Right cardiac atrium (tissue), 5 donors: ENCODE measurements around the gene MAEA. TPM values are rescaled to one million over a fixed set of nuclear protein-coding genes. Genes with fewer than 3 reads are reported as not detected.
A peak's percentile ranks its signal among the peaks of the same experiment; 100 is the strongest.

Source experiments
- ATAC-seq, 2 donors: fragments of 200-7000 bp; cut with Tn5 transposase; one replicate each; pipeline versions ENCODE4 v1.8.0 to v1.9.1; 2020; ENCODE audit warnings: moderate library complexity in 2 of 2, mild to moderate bottlenecking in 1 of 2
- DNase-seq, 3 donors: peaks; one replicate each; pipeline ENCODE4 v3.0.0-alpha.2; 2020
- H3K27ac ChIP-seq: one replicate; pipeline ENCODE4 v1.5.1; 2013; ENCODE audit warnings: mild to moderate bottlenecking, low read length, control low read depth, moderate library complexity
- H3K27me3 ChIP-seq: one replicate; pipeline ENCODE4 v1.6.1; 2013; ENCODE audit not compliant: control insufficient read depth, insufficient read depth
- H3K4me1 ChIP-seq: one replicate; pipeline ENCODE4 v1.6.1; 2013; ENCODE audit warnings: low read length; ENCODE audit not compliant: control insufficient read depth, insufficient read depth
- H3K4me3 ChIP-seq: one replicate; pipeline ENCODE4 v1.5.1; 2013; ENCODE audit warnings: low read length, control low read depth
- H3K9me3 ChIP-seq: one replicate; pipeline ENCODE4 v1.6.1; 2013; ENCODE audit warnings: low read length; ENCODE audit not compliant: control insufficient read depth
- WGBS: extraction: QIAGEN DNeasy Blood & Tissue Kit; methylation state at CpG from one replicate; pipeline ENCODE4 v1.1.7; 2013; 5-methylcytosine and 5-hydroxymethylcytosine counted together
- intact Hi-C, 4 donors: fragments of 100-400 bp; cut with DNase I; formaldehyde crosslinking; loops; one replicate each; pipeline versions ENCODE4 v1.11.0 to v1.14.0; 2022 to 2023
- polyA plus RNA-seq: library from polyadenylated mRNA; stranded (reverse); fragments of 200-250 nt; gene quantifications from one replicate; pipeline ENCODE4 v1.2.3, GENCODE V29; 2013
- total RNA-seq, 4 donors: library from RNA; stranded (reverse); fragmentation: NEBNext Ultra II Directional; extraction: Animal tissue kit (Norgen Biotek cat#: 25700); gene quantifications; one replicate each; pipeline ENCODE4 v1.2.1, GENCODE V29; 2021
- donor health status: healthy with polysubstance abuse.
- donor health status: DM: no; HTN: yes; CAD: no.
- donor health status: DM: no; HTN: no; CAD: no.
- donor health status: DM: no; HTN: yes; CAD: no; lungs with severe emphysema.
- donor health status: DM: yes; HTN: yes; CAD: no.

MAEA gene
- total and polyA plus RNA-seq, 5 donors = 51.6 to 61.8 (median 58.5) TPM

GRCh38 chr4:1249731-1250526, 39.8 kb upstream of the MAEA start:
- DNase-seq (peak in 2 of 3 donors; percentile 71 to 81), ATAC-seq (peak; percentile 6 to 19)
- no peaks in the 10 kb centered on the region for H3K9me3 ChIP-seq
- H3K4me3 ChIP-seq = peak overlapping the region; percentile 93
- H3K4me1 ChIP-seq = peaks cover 17% of the 10 kb centered on the region
- H3K27ac ChIP-seq = peak overlapping the region; percentile 88
- WGBS = 30% methylated on average over 39 of the region's 39 CpGs
- intact Hi-C loops = loop anchor here in 3 of 4 donors (2.0 to 10.0 kb wide), 4 partner anchors 83 to 97 kb away; partner anchors contain the start of gene UVSSA (in 2 of the 3)
- no peaks in the 10 kb centered on the region for H3K27me3 ChIP-seq

DNA sequence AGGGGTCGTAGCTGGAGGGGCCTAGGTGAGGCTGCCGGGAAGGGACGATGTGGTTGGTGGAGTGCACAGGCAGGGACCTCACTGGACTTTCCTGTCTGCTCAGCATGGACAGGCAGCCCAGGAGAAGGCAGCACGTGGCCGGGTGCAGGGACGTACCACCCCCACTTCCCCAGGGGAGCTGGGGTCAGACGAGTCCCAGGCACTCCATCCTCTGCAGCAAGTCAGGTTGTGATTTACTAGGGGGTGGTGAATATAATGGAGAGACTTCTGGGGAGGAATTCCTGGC, 39.2 kb upstream of the MAEA start:
- Histone ChIP-seq H3K27ac (no peak overlapping the region), H3K4me1 (peaks cover 14% of the 10 kb centered on the region), H3K27me3 (no peaks in the 10 kb centered on the region), H3K9me3 (no peaks in the 10 kb centered on the region), H3K4me3 (no peak overlapping the region)
- peak in 2 of 3 donors; percentile 53 to 65 for DNase-seq
- 96% methylated on average over 7 of the region's 7 CpGs for WGBS
- intact Hi-C loops = loop anchor here in 1 of 4 donors (2.0 kb wide), 1 partner anchor 92 kb away; no protein-coding TSS in a partner anchor
- no peak for ATAC-seq

DNA sequence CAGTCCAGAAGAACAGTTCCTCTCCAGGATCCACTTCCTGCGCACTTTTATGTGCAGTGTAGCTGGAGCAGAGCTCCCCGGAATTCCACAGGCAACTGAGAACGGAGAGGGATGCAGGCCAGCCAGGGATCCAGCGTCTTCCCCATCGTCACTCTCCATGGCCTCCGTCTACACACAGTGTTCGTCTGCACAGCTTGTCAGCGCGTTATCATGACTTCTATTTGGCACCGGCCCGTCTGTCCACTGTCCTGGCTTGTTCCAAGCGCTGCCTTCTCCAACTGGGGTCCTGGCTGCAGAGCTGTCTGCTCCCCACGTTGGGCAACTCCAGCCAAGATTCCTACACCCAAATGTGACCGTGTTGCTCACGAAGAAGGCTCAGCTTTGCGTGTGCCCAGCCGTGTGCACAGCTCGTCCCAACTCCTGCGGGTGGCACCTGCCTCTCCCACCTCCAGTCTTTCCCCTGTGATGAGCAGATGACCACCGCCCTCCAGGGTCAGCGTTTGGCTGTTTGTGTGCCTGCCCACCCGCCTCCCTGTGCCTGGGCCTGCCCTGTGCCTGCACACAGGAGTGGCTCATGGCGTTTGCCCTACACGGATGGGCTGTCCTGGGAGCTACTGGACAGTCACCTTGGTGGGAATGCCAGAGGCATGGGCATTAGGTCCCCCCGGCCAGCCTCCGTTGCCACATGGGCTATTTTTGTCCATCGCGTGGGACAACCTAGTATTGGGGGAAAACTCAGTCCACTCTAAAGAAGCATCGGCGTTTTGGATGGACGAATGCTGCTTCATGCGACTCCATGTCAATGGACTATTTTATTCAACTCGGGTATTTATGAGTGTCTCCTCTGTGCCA, 38.5 kb upstream of the MAEA start:
- H3K27ac ChIP-seq = no peak overlapping the region
- no peaks in the 10 kb centered on the region for H3K9me3 ChIP-seq
- intact Hi-C loops = loop anchor here in 1 of 4 donors (2.0 kb wide), 1 partner anchor 92 kb away; no protein-coding TSS in a partner anchor
- no peak overlapping the region for H3K4me3 ChIP-seq
- 88% methylated on average over 33 of the region's 33 CpGs for WGBS
- H3K4me1 ChIP-seq = peaks cover 11% of the 10 kb centered on the region
- DNase-seq = peak in 2 of 3 donors; percentile 49 to 66
- ATAC-seq = no peak
- H3K27me3 ChIP-seq = no peaks in the 10 kb centered on the region

DNA sequence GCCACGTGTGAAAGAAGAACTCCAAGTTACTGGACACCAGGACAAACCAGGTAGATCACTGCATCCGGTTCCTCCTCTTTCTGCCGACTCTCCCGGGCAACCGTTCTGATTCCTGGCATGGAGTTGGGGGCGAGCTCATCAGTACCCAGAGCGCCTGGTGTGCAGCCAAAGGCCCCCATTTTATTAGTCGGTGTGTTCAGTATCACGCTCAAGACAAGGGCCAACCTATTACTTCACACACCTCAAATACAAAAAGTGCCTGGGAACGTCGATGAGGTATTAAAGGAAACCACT, 38.0 kb upstream of the MAEA start:
- H3K4me3 ChIP-seq = no peak overlapping the region
- 98% methylated on average over 11 of the region's 11 CpGs for WGBS
- no peaks in the 10 kb centered on the region for H3K27me3 ChIP-seq
- H3K27ac ChIP-seq = no peak overlapping the region
- H3K9me3 ChIP-seq = no peaks in the 10 kb centered on the region
- H3K4me1 ChIP-seq = peaks cover 7% of the 10 kb centered on the region
- intact Hi-C loops = loop anchor here in 1 of 4 donors (2.0 kb wide), 1 partner anchor 91 kb away; no protein-coding TSS in a partner anchor
- ATAC-seq (no peak), DNase-seq (no peak)

DNA sequence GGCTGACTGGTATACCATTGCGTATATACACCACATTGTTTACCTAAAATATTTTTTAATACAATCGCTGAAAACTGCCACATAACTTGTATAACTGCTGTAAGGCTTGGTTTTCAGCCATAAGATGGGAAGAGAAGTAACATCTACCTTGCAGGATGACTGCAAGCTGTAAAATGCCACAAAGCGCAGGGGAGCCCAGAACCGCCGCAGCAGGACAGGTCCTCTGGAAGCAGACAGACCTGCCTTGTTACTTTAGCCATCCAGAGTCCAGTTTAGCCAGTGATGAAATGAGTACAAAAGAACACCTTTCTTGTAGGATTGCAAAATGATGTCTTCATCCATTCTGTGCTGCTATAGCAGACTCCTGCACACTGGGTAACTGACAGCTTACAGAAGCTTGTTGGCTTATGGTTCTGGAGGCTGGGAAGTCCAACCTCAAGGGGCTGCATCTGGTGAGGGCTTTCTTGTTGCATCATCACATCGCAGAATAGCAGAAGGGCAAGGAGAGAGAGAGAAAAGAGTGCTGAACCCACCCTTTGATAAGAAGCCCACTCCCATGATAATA, 36.7 kb upstream of the MAEA start:
- no peak overlapping the region for H3K4me3 ChIP-seq
- H3K4me1 ChIP-seq = peaks cover 2% of the 10 kb centered on the region
- no peaks in the 10 kb centered on the region for H3K9me3 ChIP-seq
- H3K27ac ChIP-seq = no peak overlapping the region
- intact Hi-C loops = no loop called here
- ATAC-seq = no peak
- H3K27me3 ChIP-seq = no peaks in the 10 kb centered on the region
- DNase-seq = no peak
- 97% methylated on average over 6 of the region's 6 CpGs for WGBS

DNA sequence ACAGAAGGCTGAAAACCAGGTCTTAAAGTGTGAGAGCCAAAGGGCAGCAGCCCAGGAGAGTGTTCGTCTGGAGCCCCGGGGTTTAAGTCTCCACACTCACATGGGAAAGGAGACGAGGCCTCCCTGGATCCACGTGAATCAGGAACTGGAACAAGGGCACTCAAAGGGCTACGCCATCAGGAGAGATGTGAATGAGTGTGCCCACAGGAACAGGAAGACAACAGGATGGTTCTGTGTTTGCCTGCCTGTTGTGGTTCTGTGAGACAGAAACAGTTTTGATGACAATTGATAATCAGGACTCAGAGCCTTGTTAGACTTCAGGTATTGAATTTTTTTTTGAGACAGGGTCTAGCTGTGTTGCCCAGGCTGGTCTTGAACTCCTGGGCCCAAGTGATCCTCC, 35.9 kb upstream of the MAEA start:
- intact Hi-C loops = no loop called here
- no peak for DNase-seq

GRCh38 chr4:1255151-1255550, 34.5 kb upstream of the MAEA start:
- H3K27ac ChIP-seq = no peak overlapping the region
- DNase-seq (no peak), ATAC-seq (no peak)
- no peak overlapping the region for H3K4me3 ChIP-seq
- peaks cover 2% of the 10 kb centered on the region for H3K4me1 ChIP-seq
- no peaks in the 10 kb centered on the region for H3K27me3 ChIP-seq
- no peaks in the 10 kb centered on the region for H3K9me3 ChIP-seq
- 93% methylated on average over 4 of the region's 4 CpGs for WGBS
- intact Hi-C loops = no loop called here

More for the DNA sequence above, 35.9 kb upstream of the MAEA start:
- 94% methylated on average over 5 of the region's 5 CpGs for WGBS
- ATAC-seq = no peak
- H3K4me1 ChIP-seq = peaks cover 2% of the 10 kb centered on the region
- no peaks in the 10 kb centered on the region for H3K9me3 ChIP-seq
- no peaks in the 10 kb centered on the region for H3K27me3 ChIP-seq
- H3K4me3 ChIP-seq = no peak overlapping the region
- H3K27ac ChIP-seq = no peak overlapping the region

- H3K9me3 ChIP-seq = no peaks in the 10 kb centered on the region
- no peaks in the 10 kb centered on the region for H3K27me3 ChIP-seq
- H3K4me1 ChIP-seq = no peaks in the 10 kb centered on the region
- ATAC-seq = no peak
- intact Hi-C loops = no loop called here
- DNase-seq = no peak
- H3K4me3 ChIP-seq = no peak overlapping the region
- 89% methylated on average over 2 of the region's 2 CpGs for WGBS
- H3K27ac ChIP-seq = no peak overlapping the region
Observed at GRCh38 chr4:1255699-1256098, 34.0 kb upstream of the MAEA start.

DNA sequence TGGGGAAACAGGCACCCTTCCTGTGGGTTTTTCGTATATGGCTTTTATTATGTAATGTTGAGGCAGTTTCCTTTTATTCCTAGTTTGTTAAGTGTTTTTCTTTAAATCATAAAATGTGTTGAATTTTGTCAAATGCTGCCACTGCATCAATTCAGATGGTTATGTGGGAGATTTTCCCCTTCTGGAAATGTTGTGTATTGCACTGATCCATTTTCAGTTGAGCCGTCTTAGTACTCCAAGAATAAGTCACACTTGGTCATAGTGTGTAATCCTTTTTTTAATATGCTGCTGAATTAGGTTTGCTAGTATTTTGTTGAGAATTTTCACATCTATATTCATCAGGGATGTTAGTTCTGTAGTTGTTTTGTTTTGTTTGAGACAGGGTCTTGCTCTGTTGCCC, 31.2 kb upstream of the MAEA start:
- no peaks in the 10 kb centered on the region for H3K9me3 ChIP-seq
- no peak overlapping the region for H3K4me3 ChIP-seq
- intact Hi-C loops = no loop called here
- no peaks in the 10 kb centered on the region for H3K27me3 ChIP-seq
- 89% methylated on average over 2 of the region's 2 CpGs for WGBS
- no peak for DNase-seq
- H3K4me1 ChIP-seq = no peaks in the 10 kb centered on the region
- ATAC-seq = no peak
- no peak overlapping the region for H3K27ac ChIP-seq

DNA sequence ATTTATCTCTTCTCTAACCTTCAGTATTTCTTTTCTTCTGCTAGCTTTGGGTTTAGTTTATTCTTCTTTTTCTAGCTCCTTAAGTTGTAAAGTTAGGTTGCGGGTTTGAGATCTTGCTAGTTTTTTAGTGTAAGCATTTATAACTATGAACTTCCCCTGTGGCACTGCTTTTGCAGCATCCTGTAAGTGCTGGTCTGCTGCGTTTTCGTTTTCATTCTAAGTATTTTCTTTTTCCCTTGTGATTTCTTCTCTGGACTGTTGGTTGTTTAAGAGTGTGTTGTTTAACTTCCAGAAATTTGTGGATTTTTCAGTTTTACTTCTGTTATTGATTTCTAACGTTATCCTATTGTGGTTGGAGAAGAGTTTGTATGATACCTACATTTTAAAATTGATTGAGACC, 29.7 kb upstream of the MAEA start:
- 86% methylated on average over 4 of the region's 4 CpGs for WGBS
- ATAC-seq (no peak), DNase-seq (no peak)
- Histone ChIP-seq H3K9me3 (no peaks in the 10 kb centered on the region), H3K4me3 (no peak overlapping the region), H3K4me1 (no peaks in the 10 kb centered on the region), H3K27me3 (no peaks in the 10 kb centered on the region), H3K27ac (no peak overlapping the region)
- intact Hi-C loops = no loop called here
